HG03521 (cell line): Measurements from ENCODE around the gene ZFP36.
"Not testable (repeated sequence)": the region's sequence is repeated elsewhere in the genome, so short reads cannot be mapped to it uniquely, and the experiment has no call there.

Source experiments
- ATAC-seq: cut with Tn5 transposase; IDR thresholded peaks from one replicate; pipeline ENCODE4 v1.9.1; 2021; ENCODE audit warnings: mild to moderate bottlenecking, moderate library complexity; ENCODE audit not compliant: unreplicated experiment

Gene ZFP36

GRCh38 chr19:39406656-39407409 is at the start of gene ZFP36:
TSS of gene ZFP36 (plus strand) at chr19:39406847. CDS start at chr19:39406905, 58 bp downstream.
- ATAC-seq = no peak

GRCh38 chr19:39359026-39359425 is 47.6 kb upstream of the ZFP36 start:
- ATAC-seq = no peak

GRCh38 chr19:39360599-39360998 is 46.0 kb upstream of the ZFP36 start:
- no peak for ATAC-seq

- no peak for ATAC-seq
Observed at GRCh38 chr19:39362682-39363657, 43.7 kb upstream of the ZFP36 start.

- ATAC-seq = no peak
Observed at GRCh38 chr19:39363901-39364457, 42.7 kb upstream of the ZFP36 start.

GRCh38 chr19:39365531-39365930 is 41.1 kb upstream of the ZFP36 start:
- no peak for ATAC-seq

- no peak for ATAC-seq
Observed at GRCh38 chr19:39369200-39369599, 37.4 kb upstream of the ZFP36 start.

- ATAC-seq = no peak
Observed at GRCh38 chr19:39370735-39371134, 35.9 kb upstream of the ZFP36 start.

- no peak for ATAC-seq
Observed at GRCh38 chr19:39372047-39372802, 34.4 kb upstream of the ZFP36 start.

GRCh38 chr19:39372941-39373340 is 33.7 kb upstream of the ZFP36 start:
- ATAC-seq = no peak

GRCh38 chr19:39375929-39376328 is 30.7 kb upstream of the ZFP36 start:
- ATAC-seq = no peak

GRCh38 chr19:39377373-39378362 is 29.0 kb upstream of the ZFP36 start:
- no peak for ATAC-seq

GRCh38 chr19:39379366-39379765 is 27.3 kb upstream of the ZFP36 start:
- not testable (repeated sequence) for ATAC-seq

- ATAC-seq = no peak
Observed at GRCh38 chr19:39379865-39380396, 26.7 kb upstream of the ZFP36 start.

GRCh38 chr19:39380521-39381502 is 25.8 kb upstream of the ZFP36 start:
- no peak for ATAC-seq

GRCh38 chr19:39381910-39382611 is 24.6 kb upstream of the ZFP36 start:
- no peak for ATAC-seq

- no peak for ATAC-seq
Observed at GRCh38 chr19:39382991-39383828, 23.4 kb upstream of the ZFP36 start.
